Right lung (tissue), 5 donors: ENCODE results near the gene MUS81. TPM values are rescaled to one million over a fixed set of nuclear protein-coding genes. Genes with fewer than 3 reads are reported as not detected.

ENCODE experiments used
- DNase-seq, 2 donors: peaks; one replicate each; pipeline ENCODE4 v3.0.0-alpha.2; 2013
- polyA plus RNA-seq, 5 donors: library from polyadenylated mRNA; unstranded; fragments of 120-200 nt; gene quantifications; one replicate each; pipeline versions ENCODE4 v1.2.1 to v1.2.3, GENCODE V29; 2013; ENCODE audit warnings: inconsistent platforms in 1 of 5, low replicate concordance in 1 of 5; ENCODE audit not compliant: insufficient read length in 5 of 5, insufficient read depth in 1 of 5

Gene MUS81
- polyA plus RNA-seq, 5 donors = 37.0 to 57.3 (median 48.7) TPM

DNA sequence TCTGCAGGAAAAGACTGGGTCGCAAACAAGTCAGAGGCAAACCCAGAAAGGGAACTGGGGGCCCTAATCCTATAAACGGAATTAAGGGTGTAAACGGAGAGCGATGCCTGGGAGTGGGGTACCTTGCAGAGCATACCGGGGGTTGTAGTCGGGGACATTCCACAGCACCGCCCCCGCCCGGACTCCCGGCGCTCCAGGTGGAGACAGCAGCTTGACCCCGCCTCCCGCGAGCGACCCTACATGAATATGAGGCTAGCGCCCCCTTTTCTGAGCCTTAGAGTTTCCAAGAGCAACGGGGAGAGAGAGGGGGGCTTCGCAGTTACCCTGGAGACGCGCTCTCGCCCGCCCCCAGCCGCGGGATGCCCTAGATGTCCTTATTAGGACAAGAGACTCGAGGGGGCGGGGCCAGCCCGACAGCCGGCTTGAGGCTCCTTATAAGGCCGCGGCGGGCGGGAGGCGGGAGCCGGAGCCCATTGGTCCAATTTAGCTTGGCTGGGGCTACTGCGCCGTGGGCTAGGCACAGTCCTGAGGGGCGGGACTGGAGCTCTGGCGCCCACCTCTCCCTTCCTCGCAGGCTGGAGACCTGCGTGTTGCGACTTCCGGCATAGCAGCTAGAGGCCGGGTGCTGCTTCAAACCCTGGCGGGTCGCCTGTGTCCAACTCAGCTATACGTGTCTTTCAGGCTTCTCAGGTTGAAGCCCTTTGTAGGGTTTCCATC, 980 bp upstream of the MUS81 start:
- peak; percentile 95 to 97 for DNase-seq

DNA sequence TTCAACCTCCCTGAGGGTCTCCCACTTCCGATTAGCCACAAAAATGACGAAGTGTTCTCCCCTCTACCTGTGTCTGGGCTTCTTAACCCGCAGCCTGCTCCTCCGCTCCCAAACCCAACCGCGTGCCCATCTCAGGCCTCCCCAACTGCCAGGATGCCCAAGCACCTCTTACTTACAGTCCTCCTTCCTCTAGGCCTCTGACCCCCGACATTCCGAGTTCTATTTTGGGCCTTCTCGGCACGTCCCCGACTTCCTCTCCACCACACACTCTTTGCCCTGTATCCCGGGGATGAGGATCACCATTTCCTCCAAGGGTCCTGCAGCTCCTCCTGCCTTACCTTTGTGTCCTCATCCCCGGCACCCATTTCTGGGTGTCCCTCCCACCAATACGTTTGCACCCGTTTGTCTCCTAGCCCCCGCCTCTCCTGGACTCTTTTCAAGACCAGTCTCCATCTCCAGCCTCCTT, 388 bp upstream of the MUS81 start:
- DNase-seq = no peak

DNA sequence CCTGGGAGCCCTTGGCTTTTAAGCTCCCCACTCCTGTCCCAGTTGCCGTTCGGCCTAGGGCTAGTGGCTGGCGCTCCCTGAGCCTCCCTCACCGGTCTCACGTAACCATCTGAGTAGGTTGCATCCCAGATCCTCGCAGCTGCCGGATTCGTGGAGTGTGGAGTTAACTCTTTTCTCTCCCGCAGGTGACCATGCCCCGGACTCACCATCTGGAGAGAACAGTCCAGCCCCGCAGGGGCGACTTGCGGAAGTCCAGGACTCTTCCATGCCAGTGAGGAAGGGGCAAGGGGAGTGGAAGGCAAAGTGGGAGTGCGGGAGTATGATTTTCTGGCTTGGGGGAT, 902 bp downstream of the MUS81 start:
- DNase-seq = no peak

DNA sequence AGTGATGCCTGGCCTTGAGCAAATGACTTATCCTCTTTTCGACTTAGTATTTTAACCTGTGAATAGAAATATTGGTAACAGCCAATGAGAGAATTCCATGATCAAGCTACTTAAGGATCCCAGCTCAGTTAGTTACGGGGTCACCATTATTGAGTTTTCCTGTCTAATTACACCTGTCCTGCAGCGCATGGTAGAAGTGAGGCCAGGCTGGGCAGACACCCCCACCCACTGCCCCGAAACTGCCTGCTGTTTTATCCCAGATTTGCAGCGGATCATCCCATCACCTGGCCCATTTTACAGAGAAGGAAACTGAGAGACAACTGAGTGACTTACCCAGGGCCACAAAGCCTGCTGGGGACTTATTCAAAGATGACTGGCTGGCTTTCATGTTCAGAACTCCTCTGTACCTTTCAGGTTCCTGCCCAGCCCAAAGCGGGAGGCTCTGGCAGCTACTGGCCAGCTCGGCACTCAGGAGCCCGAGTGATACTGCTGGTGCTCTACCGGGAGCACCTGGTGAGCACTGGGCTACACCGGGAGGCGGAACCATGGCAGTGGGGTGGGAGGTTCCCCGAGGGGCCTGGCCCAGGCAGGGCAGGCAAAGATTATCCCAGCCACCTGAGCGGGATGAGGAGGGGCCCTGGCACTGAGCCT, 1.4 kb downstream of the MUS81 start:
- DNase-seq = no peak

DNA sequence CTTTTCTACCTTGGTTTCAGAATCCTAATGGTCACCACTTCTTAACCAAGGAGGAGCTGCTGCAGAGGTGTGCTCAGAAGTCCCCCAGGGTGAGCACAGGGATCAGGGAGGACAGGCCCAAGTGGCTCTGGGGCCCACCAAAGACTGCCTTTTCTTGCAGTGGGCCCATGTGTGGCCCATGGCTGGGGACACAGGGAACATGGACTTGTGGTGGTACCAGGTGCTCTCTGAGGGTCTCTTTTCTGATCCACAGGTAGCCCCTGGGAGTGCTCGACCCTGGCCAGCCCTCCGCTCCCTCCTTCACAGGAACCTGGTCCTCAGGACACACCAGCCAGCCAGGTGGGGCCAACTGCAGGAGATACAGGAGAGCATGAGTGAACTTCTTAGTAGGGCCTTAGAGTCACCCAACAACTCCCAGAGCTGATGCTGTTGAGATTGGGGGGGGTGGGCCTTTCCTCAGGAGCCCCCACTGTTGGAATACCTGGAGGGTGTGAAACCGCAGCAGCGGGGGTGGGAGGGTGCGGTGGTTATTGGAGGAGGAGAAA, 2.0 kb downstream of the MUS81 start:
- DNase-seq = no peak

DNA sequence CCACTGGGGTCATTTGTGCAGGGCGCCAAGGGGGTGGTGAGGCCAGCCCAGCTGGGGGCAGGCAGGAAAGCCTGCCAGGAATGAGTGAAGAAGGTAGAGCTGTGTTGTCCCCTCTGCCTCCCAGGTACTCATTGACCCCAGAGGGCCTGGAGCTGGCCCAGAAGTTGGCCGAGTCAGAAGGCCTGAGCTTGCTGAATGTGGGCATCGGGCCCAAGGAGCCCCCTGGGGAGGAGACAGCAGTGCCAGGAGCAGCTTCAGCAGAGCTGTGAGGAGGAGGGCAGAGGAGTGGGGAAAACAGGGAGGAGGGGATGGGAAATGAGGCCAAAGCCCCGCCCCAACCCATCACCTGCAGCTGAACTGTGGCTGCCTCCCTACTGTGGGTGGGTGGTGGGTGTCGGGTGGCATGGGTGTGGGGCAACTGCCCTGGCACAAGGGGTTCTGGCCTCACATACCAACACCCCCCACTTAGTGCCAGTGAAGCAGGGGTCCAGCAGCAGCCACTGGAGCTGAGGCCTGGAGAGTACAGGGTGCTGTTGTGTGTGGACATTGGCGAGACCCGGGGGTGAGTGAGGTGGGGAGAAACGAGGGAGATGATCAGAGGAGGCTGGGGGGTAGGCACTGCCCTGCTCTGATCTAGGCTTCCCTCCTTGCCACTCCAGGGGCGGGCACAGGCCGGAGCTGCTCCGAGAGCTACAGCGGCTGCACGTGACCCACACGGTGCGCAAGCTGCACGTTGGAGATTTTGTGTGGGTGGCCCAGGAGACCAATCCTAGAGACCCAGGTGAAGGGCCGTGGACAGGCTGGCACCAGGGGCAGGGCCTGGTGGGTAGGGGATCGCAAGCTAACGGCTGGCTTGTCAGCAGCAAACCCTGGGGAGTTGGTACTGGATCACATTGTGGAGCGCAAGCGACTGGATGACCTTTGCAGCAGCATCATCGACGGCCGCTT, 3.0 kb downstream of the MUS81 start:
- DNase-seq = no peak

DNA sequence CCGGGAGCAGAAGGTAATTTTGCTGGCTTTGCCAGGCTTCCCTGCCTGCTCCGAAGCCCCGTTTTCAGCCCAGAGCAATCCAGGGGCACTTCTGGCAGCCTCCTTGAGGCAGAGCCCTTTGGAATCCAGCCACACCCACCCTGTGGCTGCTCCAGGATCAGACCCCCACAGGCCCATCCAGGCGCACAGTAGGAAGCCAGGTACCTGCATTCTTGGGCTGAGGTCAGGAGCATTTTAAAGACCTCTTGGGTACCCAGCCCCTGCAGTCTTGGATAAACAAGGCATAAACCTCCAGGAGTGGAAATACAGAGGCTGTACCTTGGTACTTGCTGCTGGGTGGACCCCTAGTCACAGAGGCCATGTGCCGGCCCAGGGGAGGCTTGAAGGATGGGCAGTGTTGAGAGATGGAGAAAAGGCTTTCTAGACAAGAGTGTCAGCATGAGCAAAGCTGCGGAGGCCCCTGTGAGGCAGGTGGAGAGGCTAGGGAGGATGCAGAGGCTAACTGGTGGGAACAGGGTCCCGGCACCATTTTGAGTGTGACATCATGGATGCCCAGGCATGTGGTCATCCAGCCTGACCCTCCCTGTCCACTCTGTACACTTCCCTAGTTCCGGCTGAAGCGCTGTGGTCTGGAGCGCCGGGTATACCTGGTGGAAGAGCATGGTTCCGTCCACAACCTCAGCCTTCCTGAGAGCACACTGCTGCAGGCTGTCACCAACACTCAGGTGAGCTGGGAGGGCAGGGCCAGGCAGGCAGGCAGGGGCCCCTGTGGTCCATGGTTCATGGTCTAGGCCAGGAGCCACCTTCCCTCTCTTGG, 3.9 kb downstream of the MUS81 start:
- no peak for DNase-seq

DNA sequence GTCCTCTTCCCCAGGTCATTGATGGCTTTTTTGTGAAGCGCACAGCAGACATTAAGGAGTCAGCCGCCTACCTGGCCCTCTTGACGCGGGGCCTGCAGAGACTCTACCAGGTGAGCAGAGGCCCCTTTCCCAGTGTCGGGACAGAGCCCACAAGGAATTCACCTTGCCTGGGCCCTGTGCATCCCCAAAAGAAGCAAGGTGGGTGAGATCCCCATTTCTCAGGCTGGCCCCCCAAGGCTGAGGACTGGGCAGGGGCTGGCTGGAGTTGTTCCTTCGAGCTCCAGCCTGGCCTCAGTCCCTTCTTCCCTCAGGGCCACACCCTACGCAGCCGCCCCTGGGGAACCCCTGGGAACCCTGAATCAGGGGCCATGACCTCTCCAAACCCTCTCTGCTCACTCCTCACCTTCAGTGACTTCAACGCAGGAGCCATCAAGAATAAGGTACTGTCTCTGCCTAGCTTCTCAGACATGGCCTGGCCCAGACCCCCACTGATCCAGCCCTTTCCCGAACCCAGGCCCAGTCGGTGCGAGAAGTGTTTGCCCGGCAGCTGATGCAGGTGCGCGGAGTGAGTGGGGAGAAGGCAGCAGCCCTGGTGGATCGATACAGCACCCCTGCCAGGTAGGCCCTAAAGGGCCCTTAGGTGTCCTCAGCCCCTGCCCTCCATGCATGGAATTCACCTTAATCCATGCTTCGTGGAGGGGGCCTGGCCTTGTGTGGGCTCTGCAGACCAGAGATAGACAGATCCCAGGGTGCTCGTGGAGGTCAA, 4.7 kb downstream of the MUS81 start:
- no peak for DNase-seq

DNA sequence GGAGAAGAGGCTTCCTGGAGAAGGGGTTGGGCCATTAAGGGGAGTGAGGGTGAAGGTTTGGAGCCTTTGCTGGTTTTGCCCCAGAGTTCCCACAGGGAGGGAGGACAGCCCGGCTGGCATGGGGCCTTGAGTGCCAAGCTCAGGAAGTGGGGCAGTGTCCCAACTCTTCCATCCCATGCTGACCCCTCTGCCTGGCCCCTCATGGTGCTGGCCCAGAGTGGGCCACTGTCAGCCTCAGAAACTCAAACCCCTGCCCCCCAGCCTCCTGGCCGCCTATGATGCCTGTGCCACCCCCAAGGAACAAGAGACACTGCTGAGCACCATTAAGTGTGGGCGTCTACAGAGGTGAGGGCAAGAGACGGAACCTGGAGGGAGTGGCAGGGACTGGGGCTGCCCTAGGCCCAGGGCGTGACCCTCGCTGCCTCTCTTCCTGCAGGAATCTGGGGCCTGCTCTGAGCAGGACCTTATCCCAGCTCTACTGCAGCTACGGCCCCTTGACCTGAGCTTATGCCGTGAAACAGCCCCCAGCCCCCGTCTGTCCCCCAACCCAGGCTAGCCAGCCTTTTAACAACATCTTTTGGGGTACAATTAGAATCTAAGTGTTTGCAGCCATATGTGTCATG, 5.4 kb downstream of the MUS81 start:
- no peak for DNase-seq

DNA sequence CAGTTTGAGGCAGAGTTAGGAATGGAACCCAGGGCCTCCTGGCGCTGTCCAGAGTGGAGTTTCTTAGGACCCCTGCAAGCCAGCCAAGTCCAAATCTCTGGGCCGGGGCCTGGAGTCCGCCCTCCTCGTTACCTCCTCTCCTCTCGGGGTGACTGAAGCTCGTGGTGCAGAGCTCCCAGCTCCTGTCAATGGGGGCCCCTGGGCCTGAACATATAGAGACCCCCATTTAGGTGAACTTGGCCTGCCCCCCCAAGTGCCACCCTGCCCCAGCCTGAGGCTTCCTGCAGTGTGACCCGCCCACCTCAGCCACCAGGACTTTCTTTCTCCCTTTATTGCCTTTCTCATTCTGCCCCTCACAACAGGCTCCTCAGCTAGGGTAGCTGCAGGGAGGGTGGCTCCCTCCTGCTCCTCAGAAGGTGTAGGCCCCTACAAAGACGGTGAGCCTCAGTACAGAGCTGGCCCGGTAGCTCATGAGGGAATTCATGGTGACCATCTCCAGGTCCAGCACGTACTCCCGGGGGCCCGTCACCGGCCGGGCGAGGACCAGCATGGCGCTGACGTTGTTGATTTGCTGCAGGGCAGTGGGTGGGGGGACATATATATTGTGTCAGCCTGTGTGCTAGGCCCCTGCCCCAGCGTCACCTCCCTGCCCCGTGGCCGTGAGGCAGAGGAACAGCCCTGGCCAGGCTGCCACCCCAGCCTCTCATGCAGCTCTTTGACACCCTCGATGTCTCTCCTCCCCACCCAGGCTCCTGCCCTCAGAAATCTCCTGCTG, 6.5 kb downstream of the MUS81 start:
- no peak for DNase-seq

DNA sequence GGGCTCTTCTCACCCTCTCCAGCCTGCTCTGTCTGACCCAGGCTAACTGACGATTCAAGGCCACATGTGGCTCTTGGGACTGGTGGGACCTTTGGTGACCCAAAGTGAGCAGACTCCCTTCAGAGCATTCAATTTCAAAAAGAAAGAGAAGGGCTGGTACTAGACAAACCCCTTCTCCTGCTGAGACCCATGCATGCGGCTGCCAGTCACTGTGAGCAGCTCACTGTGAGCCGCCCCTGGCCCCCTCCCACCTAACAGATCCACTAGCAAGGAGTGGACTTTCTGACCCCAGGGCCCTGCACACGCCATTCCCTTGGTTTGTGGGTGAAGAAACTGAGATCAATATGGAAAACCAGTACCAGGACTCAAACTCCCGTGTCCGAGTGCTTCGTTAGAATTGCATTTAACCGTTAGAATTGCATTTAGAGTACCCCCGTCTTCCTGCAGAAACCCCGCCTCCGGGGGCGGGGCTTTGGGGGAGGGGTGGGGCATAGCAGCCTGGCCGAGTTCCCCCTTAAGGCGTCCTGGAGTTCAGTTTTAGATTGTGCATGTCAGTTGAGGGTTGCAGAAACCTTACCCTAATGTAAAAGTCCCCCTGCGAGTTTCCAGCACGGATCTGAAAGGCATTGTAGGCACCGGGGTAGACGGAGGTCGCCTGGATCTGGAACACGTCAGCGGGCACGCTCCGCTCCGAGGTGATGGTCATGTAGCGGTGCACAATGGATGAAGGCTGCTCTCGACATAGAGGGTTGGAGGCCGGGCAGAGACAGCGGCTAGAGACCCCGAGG, 7.2 kb downstream of the MUS81 start:
- DNase-seq = no peak

DNA sequence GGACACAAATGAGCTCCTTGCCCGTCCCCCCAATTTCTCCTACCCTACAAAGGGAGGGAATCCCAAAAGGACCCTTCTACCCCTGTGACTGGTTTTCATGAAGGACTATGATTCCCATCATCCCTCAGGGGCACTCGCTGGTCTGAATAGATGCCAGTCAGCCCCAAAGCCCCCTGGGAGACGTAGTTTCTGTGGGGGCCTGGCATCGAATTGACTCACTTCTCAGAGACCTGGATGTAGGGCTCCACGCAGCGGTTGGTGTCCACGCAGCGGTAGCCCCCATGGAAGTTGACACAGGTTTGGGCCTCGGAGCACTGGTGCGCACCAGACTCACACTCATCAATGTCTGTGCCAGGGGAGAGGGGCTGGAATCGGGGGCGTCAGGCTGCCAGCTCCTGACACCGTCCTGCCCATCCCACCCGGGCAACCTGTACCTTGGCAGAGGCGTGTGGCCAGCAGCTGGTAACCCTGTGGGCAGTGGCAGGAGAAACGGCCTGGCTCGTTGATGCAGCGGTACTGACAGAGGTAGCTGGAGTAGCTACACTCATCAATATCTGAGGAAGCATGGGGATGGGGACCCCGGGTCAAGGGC, 7.9 kb downstream of the MUS81 start:
- DNase-seq = no peak

DNA sequence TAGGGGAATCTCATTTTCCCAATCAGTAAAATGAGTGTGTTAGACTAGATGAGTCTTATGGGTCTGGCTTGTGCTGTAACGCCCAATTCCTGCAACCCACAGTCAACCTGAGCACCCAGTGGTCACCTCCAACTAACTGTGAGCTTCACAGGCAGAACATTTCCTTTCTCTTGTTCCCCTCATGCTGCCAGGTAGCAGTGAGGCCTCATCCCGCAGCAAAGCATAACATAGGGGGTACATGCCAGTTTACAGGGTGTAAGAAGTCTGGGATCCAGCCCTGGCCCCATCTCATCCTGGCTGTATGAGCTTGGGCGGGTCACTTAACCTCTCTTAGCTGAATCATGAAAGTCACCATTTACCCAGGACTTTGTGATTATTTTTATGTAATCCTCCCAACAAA, 8.7 kb downstream of the MUS81 start:
- DNase-seq = no peak

DNA sequence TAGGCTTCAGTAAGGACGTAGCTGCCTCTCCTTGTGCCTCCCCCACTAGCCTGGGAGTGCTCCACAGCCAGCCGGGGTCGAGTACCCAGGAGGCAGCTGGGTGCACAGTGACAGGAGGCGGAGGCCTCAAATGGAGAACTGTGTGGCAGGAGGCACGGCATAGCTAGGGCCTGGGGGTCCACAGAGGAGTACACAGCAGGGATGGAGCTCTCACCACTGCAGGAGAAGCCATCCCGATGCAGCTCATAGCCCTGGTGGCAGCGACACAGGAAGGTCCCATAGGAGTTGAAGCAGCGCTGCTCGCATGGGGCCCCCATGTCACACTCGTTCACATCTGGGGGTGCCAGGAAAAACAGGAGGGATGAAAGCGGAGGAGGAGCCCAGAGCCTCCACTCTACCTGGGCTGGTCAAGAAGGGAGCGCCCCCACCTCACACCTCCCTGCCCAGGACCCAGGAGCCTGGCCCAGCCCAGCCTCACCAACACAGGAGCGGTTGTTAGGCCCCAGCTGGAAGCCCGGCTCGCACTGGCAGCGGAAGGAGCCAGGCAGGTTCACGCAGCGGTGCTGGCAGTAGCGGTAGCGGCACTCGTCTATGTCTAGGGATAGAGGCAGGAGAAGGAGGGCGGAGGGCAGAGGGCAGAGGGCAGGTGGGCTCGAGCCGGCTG, 9.5 kb downstream of the MUS81 start:
- no peak for DNase-seq

DNA sequence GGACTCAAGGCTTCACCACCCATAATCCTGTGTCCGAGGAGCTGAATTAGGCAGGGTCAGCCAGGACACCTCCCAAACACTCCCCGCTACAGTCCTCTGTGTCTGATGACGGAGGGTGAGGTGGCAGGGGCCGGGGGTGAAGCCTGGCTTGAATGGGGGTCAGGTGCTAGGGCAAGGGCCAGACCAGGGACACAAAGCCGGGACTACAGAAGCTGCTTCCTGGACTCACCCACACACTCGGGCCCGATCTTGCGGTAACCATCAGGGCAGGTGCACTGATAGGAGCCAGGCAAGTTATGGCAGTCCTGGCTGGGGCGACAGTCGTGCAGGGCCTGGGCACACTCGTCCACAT, 10.1 kb downstream of the MUS81 start:
- no peak for DNase-seq

DNA sequence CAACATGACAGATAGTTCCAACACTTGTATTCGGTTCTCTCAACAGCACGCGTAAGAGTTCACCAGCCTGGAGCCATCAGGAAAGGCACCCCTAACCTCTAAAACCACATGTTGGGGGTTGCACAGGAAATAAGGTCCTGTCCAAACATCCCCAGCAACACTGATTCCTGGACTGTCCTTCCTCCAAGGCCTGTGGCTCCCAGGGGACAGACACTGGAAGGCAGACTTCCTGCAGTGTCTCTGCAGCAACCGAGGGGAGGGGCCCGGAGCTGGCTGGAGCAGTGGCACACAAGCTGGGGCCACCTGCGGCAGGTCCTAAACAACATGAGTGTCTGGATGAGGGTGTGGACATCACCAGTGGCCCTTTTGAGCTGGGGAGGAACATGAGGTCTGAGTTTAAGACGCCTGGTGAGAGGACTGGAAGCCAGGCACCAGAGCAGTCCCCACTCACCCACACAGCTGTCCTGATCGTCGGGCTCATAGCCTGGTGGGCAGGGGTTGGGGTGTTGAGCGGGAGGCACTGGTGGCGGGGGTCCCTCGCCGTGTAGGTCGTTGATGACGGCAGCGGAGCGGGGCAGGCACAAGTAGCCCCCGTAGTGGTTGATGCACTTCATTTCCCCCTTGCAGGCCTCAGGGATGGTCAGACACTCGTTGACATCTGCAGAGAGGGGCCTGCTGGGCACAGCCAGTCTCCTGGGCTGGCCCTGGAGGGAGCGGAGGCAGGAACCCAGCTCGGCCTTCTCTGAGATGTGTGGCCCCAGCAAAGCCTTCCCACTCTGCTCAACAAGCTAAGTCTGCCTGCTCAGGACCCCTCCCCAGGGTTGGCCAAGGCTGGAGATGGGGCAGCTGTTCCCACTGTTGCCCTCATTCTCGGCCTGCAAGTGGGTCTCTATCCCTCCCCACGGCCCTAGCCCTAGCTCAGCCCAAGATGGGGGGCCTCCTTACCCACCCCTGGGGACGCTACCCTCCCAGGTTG, 10.8 kb downstream of the MUS81 start:
- DNase-seq = no peak
